IMR-90 (cell line): ENCODE results near the gene PEA15. TPM values are rescaled to one million over a fixed set of nuclear protein-coding genes. Genes with fewer than 3 reads are reported as not detected.

ENCODE experiments used
- ATAC-seq: fragments of 200-7000 bp; cut with Tn5 transposase; 2 replicates; pipeline ENCODE4 v1.9.1; 2020; ENCODE audit warnings: low read depth, mild to moderate bottlenecking, moderate library complexity
- BruUV-seq: library from RNA; stranded (reverse); fragments of 400-500 nt; replicated peaks from 2 replicates; lab custom pipeline; 2021; lab: Mats Ljungman, UMichigan
- CTCF ChIA-PET: fragments of 300-600 bp; formaldehyde crosslinking; extraction: SDS; loops from one replicate; lab custom pipeline; 2021; ENCODE audit warnings: antibody characterized with exemption; lab: Yijun Ruan, JAX
- POLR2A ChIA-PET: fragments of 300-600 bp; sonication (Branson Sonifier 250); formaldehyde crosslinking; loops from one replicate; lab custom pipeline; 2022; ENCODE audit warnings: antibody characterized with exemption; ENCODE audit not compliant: unreplicated experiment; lab: Charles Lee
- DNase-seq: peaks from one replicate; pipeline ENCODE4 v3.0.0; 2013
- H2AFZ ChIP-seq: replicated peaks from 2 replicates; pipeline ENCODE3; 2013; ENCODE audit warnings: low read length, mild to moderate bottlenecking; ENCODE audit not compliant: poor library complexity
- H2AK5ac ChIP-seq: 2 replicates; pipeline ENCODE4 v1.6.1; 2013; ENCODE audit warnings: low read depth, low read length, inconsistent platforms
- H2AK9ac ChIP-seq: replicated peaks from 2 replicates; pipeline ENCODE3; 2013; ENCODE audit warnings: mild to moderate bottlenecking, low read depth, low read length, moderate library complexity; ENCODE audit not compliant: poor library complexity
- H2BK120ac ChIP-seq: 2 replicates; pipeline ENCODE4 v1.6.1; 2013; ENCODE audit warnings: low read depth, low read length, inconsistent platforms
- H2BK15ac ChIP-seq: 3 replicates; pipeline ENCODE4 v1.6.1; 2013; ENCODE audit warnings: low read depth, low read length, inconsistent platforms
- H2BK20ac ChIP-seq: 2 replicates; pipeline ENCODE4 v1.6.1; 2013; ENCODE audit warnings: low read depth, mild to moderate bottlenecking, inconsistent platforms, low read length, moderate library complexity
- H2BK5ac ChIP-seq: 2 replicates; pipeline ENCODE4 v1.6.1; 2013; ENCODE audit warnings: mild to moderate bottlenecking, low read depth, low read length, inconsistent platforms; ENCODE audit not compliant: poor library complexity, severe bottlenecking
- H3K14ac ChIP-seq: replicated peaks from 2 replicates; pipeline ENCODE4 v1.6.1; 2013; ENCODE audit warnings: low read depth, low read length, inconsistent platforms
- H3K18ac ChIP-seq: 2 replicates; pipeline ENCODE4 v1.6.1; 2013; ENCODE audit warnings: low read depth, low read length, control low read depth
- H3K23ac ChIP-seq: 2 replicates; pipeline ENCODE4 v1.6.1; 2013; ENCODE audit warnings: low read depth, low read length, inconsistent platforms
- H3K27ac ChIP-seq: 2 replicates; pipeline ENCODE4 v1.5.1; 2013; ENCODE audit warnings: mild to moderate bottlenecking, control low read depth, low read length; ENCODE audit not compliant: insufficient read depth
- H3K27me3 ChIP-seq: 2 replicates; pipeline ENCODE4 v1.6.1; 2013; ENCODE audit warnings: low read length; ENCODE audit not compliant: control insufficient read depth, insufficient read depth
- H3K36me3 ChIP-seq: 2 replicates; pipeline ENCODE4 v1.6.1; 2013; ENCODE audit warnings: low read length, mixed read lengths; ENCODE audit not compliant: control insufficient read depth, insufficient read depth
- H3K4ac ChIP-seq: 2 replicates; pipeline ENCODE4 v1.6.1; 2013; ENCODE audit warnings: low read depth, low read length, inconsistent platforms
- H3K4me1 ChIP-seq: 2 replicates; pipeline ENCODE4 v1.6.1; 2013; ENCODE audit warnings: low read length, mixed read lengths; ENCODE audit not compliant: control insufficient read depth, insufficient read depth
- H3K4me2 ChIP-seq: 2 replicates; pipeline ENCODE4 v1.6.1; 2013; ENCODE audit warnings: low read depth, mild to moderate bottlenecking, control low read depth, low read length, moderate library complexity
- H3K4me3 ChIP-seq: 2 replicates; pipeline ENCODE4 v1.5.1; 2013; ENCODE audit warnings: low read depth, mild to moderate bottlenecking, control low read depth, low read length, moderate library complexity; ENCODE audit not compliant: insufficient read depth
- H3K56ac ChIP-seq: 2 replicates; pipeline ENCODE4 v1.6.1; 2013; ENCODE audit warnings: low read length, inconsistent platforms; ENCODE audit not compliant: insufficient read depth; ENCODE audit errors: extremely low read depth
- H3K79me1 ChIP-seq, 2 experiments: 2 replicates each; pipeline ENCODE4 v1.6.1; 2013; ENCODE audit warnings: low read length in 2 of 2, inconsistent platforms in 1 of 2, low read depth in 1 of 2
- H3K9ac ChIP-seq: 2 replicates; pipeline ENCODE4 v1.6.1; 2013; ENCODE audit warnings: low read depth, low read length, control low read depth
- H3K9me1 ChIP-seq: 2 replicates; pipeline ENCODE4 v1.6.1; 2013; ENCODE audit warnings: low read length, inconsistent platforms; ENCODE audit not compliant: insufficient read depth
- H3K9me3 ChIP-seq: 2 replicates; pipeline ENCODE4 v1.6.1; 2013; ENCODE audit warnings: low read length; ENCODE audit not compliant: control insufficient read depth, insufficient read depth
- H4K20me1 ChIP-seq: 2 replicates; pipeline ENCODE4 v1.6.1; 2013; ENCODE audit warnings: low read length, inconsistent platforms; ENCODE audit not compliant: insufficient read depth
- H4K5ac ChIP-seq: 2 replicates; pipeline ENCODE4 v1.6.1; 2013; ENCODE audit warnings: mild to moderate bottlenecking, low read depth, low read length, control low read depth
- H4K8ac ChIP-seq, 2 experiments: 2 replicates each; pipeline ENCODE4 v1.6.1; 2013; ENCODE audit warnings: low read depth in 2 of 2, low read length in 2 of 2, control low read depth in 1 of 2, inconsistent platforms in 1 of 2
- H4K91ac ChIP-seq: 2 replicates; pipeline ENCODE4 v1.6.1; 2013; ENCODE audit warnings: low read depth, low read length, inconsistent platforms; ENCODE audit not compliant: insufficient read depth
- BHLHE40 ChIP-seq: fragments of 150-350 bp; IDR thresholded peaks from 2 replicates; pipeline ENCODE4 v1.6.1; 2016; ENCODE audit warnings: mild to moderate bottlenecking, low read depth, low read length
- CEBPB ChIP-seq: IDR thresholded peaks from 2 replicates; pipeline ENCODE4 v1.6.1; 2012; ENCODE audit warnings: low read depth, low read length, improper control_type of control experiment
- FOS ChIP-seq: fragments of 150-350 bp; IDR thresholded peaks from 2 replicates; pipeline ENCODE4 v1.6.1; 2016; ENCODE audit warnings: low read depth, low read length
- NFE2L2 ChIP-seq: fragments of 150-350 bp; IDR thresholded peaks from 2 replicates; pipeline ENCODE4 v1.6.1; 2016; ENCODE audit warnings: low read depth, mild to moderate bottlenecking, low read length
- POLR2A ChIP-seq: IDR thresholded peaks from 2 replicates; pipeline ENCODE4 v1.6.1; 2012; ENCODE audit warnings: mild to moderate bottlenecking, low read depth, low read length
- RCOR1 ChIP-seq: IDR thresholded peaks from 2 replicates; pipeline ENCODE4 v1.6.1; 2012; ENCODE audit warnings: mild to moderate bottlenecking, low read length, improper control_type of control experiment; ENCODE audit not compliant: insufficient replicate concordance
- SMC3 ChIP-seq: fragments of 150-350 bp; IDR thresholded peaks from 2 replicates; pipeline ENCODE4 v1.6.1; 2016; ENCODE audit warnings: low read depth, mild to moderate bottlenecking, antibody characterized with exemption, low read length, moderate library complexity
- USF2 ChIP-seq: fragments of 150-350 bp; IDR thresholded peaks from 2 replicates; pipeline ENCODE4 v1.6.1; 2017; ENCODE audit warnings: mild to moderate bottlenecking, antibody characterized with exemption, low read length, low read depth
- WGBS, 2 experiments: methylation state at CpG; one replicate each; pipeline versions ENCODE4 v1.1.5 to v1.1.7; 2013; ENCODE audit warnings: missing lambda C conversion rate in 2 of 2; ENCODE audit not compliant: insufficient read length in 1 of 2; ENCODE audit errors: extremely low coverage in 2 of 2; 5-methylcytosine and 5-hydroxymethylcytosine counted together
- dilution Hi-C: fragments of 300-500 bp; cut with HindIII; formaldehyde crosslinking; loops from one replicate; pipeline ENCODE4 v1.14.3; 2018; ENCODE audit warnings: low sequenced_read_pairs; ENCODE audit not compliant: unreplicated experiment
- in situ Hi-C: fragments of 300-500 bp; cut with MboI; formaldehyde crosslinking; loops from 3 replicates; pipeline ENCODE4 v1.14.3; 2019; ENCODE audit warnings: low sequenced_read_pairs, inconsistent platforms, mixed read lengths
- intact Hi-C: fragments of 100-400 bp; cut with micrococcal nuclease; formaldehyde crosslinking; loops from 2 replicates; pipeline ENCODE4 v1.10.0; 2022
- polyA plus RNA-seq, 3 experiments: library from polyadenylated mRNA; depleted of rRNA; stranded (reverse); fragments of >200 nt; gene quantifications; 2 replicates each; pipeline ENCODE4 v1.2.3, GENCODE V29; 2012; ENCODE audit warnings: low replicate concordance in 1 of 3
- total RNA-seq: library from RNA; depleted of rRNA; stranded (reverse); fragments of >200 nt; gene quantifications from 2 replicates; pipeline ENCODE4 v1.2.3, GENCODE V29; 2012

PEA15 gene
- total and polyA plus RNA-seq, 2 of the 4 experiments (the other 2 are of a cell fraction), result 296 to 754 TPM

GRCh38 chr1:160179336-160179735, 25.8 kb upstream of the PEA15 start:
- Histone ChIP-seq H2BK20ac (no peak overlapping the region), H3K4me3 (no peak overlapping the region), H2BK120ac (no peak overlapping the region), H2AK9ac (no peak overlapping the region), H3K9me3 (no peaks in the 10 kb centered on the region), H3K14ac (no peak overlapping the region), H3K9ac (no peak overlapping the region), H3K27ac (no peak overlapping the region), H3K4me2 (no peak overlapping the region), H4K5ac (no peak overlapping the region), H2AK5ac (no peak overlapping the region), H3K27me3 (peaks cover 18% of the 10 kb centered on the region), H2BK5ac (no peak overlapping the region), H2AFZ (no peak overlapping the region), H3K56ac (no peak overlapping the region), H4K8ac (no peak overlapping the region), H2BK15ac (no peak overlapping the region), H3K23ac (no peak overlapping the region), H3K4ac (no peak overlapping the region), H3K36me3 (no peaks in the 10 kb centered on the region), H4K20me1 (no peaks in the 10 kb centered on the region), H3K9me1 (no peaks in the 10 kb centered on the region), H3K79me1 (no peaks in the 10 kb centered on the region), H3K4me1 (no peaks in the 10 kb centered on the region), H3K18ac (no peak overlapping the region), H4K91ac (no peak overlapping the region)
- no TSS peak for BruUV-seq
- dilution Hi-C loops (no loop called here), in situ Hi-C loops (loop anchor here (25.0 kb wide), 1 partner anchor 433 kb away; no protein-coding TSS in a partner anchor), intact Hi-C loops (no loop called here)
- DNase-seq (no peak), ATAC-seq (no peak)
- TF ChIP-seq CEBPB, result no peak
- no peak for TF ChIP-seq NFE2L2
- TF ChIP-seq USF2, result no peak
- TF ChIP-seq POLR2A, result no peak
- TF ChIP-seq SMC3, result no peak
- TF ChIP-seq FOS, result no peak
- no peak for TF ChIP-seq RCOR1
- no peak for TF ChIP-seq BHLHE40
- ChIA-PET POLR2A (no interaction called here), CTCF (interaction anchor here (0.5 kb wide), 1 partner anchor 28 kb away, joined by 3 read pairs; no protein-coding TSS in a partner anchor)
- no CpG with 5 or more reads among the region's 4 CpGs for WGBS, 2 experiments
